KOPT-K1 (cell line): Measurements from ENCODE around the gene MFN1.

Source experiments
- H3K27ac ChIP-seq: fragments of 200-600 bp; sonication (generic); 2 replicates; pipeline ENCODE4 v1.5.1; 2016; ENCODE audit warnings: antibody characterized with exemption, mild to moderate bottlenecking, low read depth, low read length; ENCODE audit not compliant: poor library complexity, severe bottlenecking
- H3K36me3 ChIP-seq: fragments of 200-600 bp; sonication (generic); 2 replicates; pipeline ENCODE4 v1.5.1; 2017; ENCODE audit warnings: antibody characterized with exemption, mild to moderate bottlenecking, low read length, moderate library complexity; ENCODE audit not compliant: insufficient read depth
- H3K9me3 ChIP-seq: fragments of 200-600 bp; sonication (generic); 2 replicates; pipeline ENCODE4 v1.5.1; 2017; ENCODE audit warnings: antibody characterized with exemption, low read length, mild to moderate bottlenecking; ENCODE audit not compliant: insufficient read depth, poor library complexity, severe bottlenecking

The MFN1 gene

GRCh38 chr3:179398574-179399231 is 51.2 kb downstream of the MFN1 start:
- H3K27ac ChIP-seq: no peak overlapping the region
- peaks cover 86% of the 10 kb centered on the region for H3K36me3 ChIP-seq
- H3K9me3 ChIP-seq: no peaks in the 10 kb centered on the region

- Histone ChIP-seq H3K9me3 (no peaks in the 10 kb centered on the region), H3K36me3 (peaks cover 86% of the 10 kb centered on the region), H3K27ac (no peak overlapping the region)
Measured at GRCh38 chr3:179401561-179401960, 54.1 kb downstream of the MFN1 start.

- H3K36me3 ChIP-seq: peaks cover 86% of the 10 kb centered on the region
- no peak overlapping the region for H3K27ac ChIP-seq
Measured at GRCh38 chr3:179402963-179403362, 55.5 kb downstream of the MFN1 start.

GRCh38 chr3:179404307-179404706 is 56.8 kb downstream of the MFN1 start:
- H3K9me3 ChIP-seq: no peaks in the 10 kb centered on the region
- peaks cover 85% of the 10 kb centered on the region for H3K36me3 ChIP-seq
- H3K27ac ChIP-seq: no peak overlapping the region

More at GRCh38 chr3:179402963-179403362, 55.5 kb downstream of the MFN1 start:
- no peaks in the 10 kb centered on the region for H3K9me3 ChIP-seq

GRCh38 chr3:179410331-179410730 is 62.8 kb downstream of the MFN1 start:
- Histone ChIP-seq H3K36me3 (peaks cover 82% of the 10 kb centered on the region), H3K27ac (no peak overlapping the region), H3K9me3 (no peaks in the 10 kb centered on the region)

- H3K27ac ChIP-seq: no peak overlapping the region
- H3K36me3 ChIP-seq: peaks cover 77% of the 10 kb centered on the region
- H3K9me3 ChIP-seq: no peaks in the 10 kb centered on the region
Measured at GRCh38 chr3:179410999-179411398, 63.5 kb downstream of the MFN1 start.

GRCh38 chr3:179414804-179415203 is 67.3 kb downstream of the MFN1 start:
- H3K36me3 ChIP-seq: peaks cover 84% of the 10 kb centered on the region
- H3K27ac ChIP-seq: no peak overlapping the region
- H3K9me3 ChIP-seq: no peaks in the 10 kb centered on the region

GRCh38 chr3:179415377-179415776 is 67.9 kb downstream of the MFN1 start:
- Histone ChIP-seq H3K36me3 (peaks cover 78% of the 10 kb centered on the region), H3K9me3 (no peaks in the 10 kb centered on the region), H3K27ac (no peak overlapping the region)

- Histone ChIP-seq H3K36me3 (peaks cover 79% of the 10 kb centered on the region), H3K27ac (no peak overlapping the region), H3K9me3 (no peaks in the 10 kb centered on the region)
Measured at GRCh38 chr3:179416681-179417080, 69.2 kb downstream of the MFN1 start.

GRCh38 chr3:179418610-179419009 is 71.1 kb downstream of the MFN1 start:
- Histone ChIP-seq H3K9me3 (no peaks in the 10 kb centered on the region), H3K27ac (no peak overlapping the region), H3K36me3 (peaks cover 74% of the 10 kb centered on the region)

GRCh38 chr3:179421500-179421899 is 74.0 kb downstream of the MFN1 start:
- no peak overlapping the region for H3K27ac ChIP-seq
- H3K9me3 ChIP-seq: no peaks in the 10 kb centered on the region
- peaks cover 80% of the 10 kb centered on the region for H3K36me3 ChIP-seq

- Histone ChIP-seq H3K27ac (no peak overlapping the region), H3K36me3 (peaks cover 57% of the 10 kb centered on the region), H3K9me3 (no peaks in the 10 kb centered on the region)
Measured at GRCh38 chr3:179425075-179425474, 77.6 kb downstream of the MFN1 start.

GRCh38 chr3:179428876-179429548 is 81.5 kb downstream of the MFN1 start:
- H3K9me3 ChIP-seq: no peaks in the 10 kb centered on the region
- H3K27ac ChIP-seq: no peak overlapping the region
- peaks cover 28% of the 10 kb centered on the region for H3K36me3 ChIP-seq

- Histone ChIP-seq H3K27ac (no peak overlapping the region), H3K9me3 (no peaks in the 10 kb centered on the region), H3K36me3 (peaks cover 14% of the 10 kb centered on the region)
Measured at GRCh38 chr3:179430277-179430870, 82.9 kb downstream of the MFN1 start.

- Histone ChIP-seq H3K36me3 (peaks cover 4% of the 10 kb centered on the region; the same call in 1 of the 2 replicates), H3K27ac (no peak overlapping the region), H3K9me3 (no peaks in the 10 kb centered on the region)
Measured at GRCh38 chr3:179432021-179432420, 84.5 kb downstream of the MFN1 start.
